WTC11 (cell line): ENCODE results near the gene SYT8. TPM values are rescaled to one million over a fixed set of nuclear protein-coding genes. Genes with fewer than 3 reads are reported as not detected.

Experiments used
- FOXJ3 ChIP-seq: sonication (generic); formaldehyde crosslinking; IDR thresholded peaks from 2 replicates; pipeline ENCODE4 v1.9.0; 2021; ENCODE audit warnings: missing genetic modification reagents, mild to moderate bottlenecking, borderline replicate concordance
- FOXK1 ChIP-seq: sonication (generic); formaldehyde crosslinking; IDR thresholded peaks from 2 replicates; pipeline ENCODE4 v1.8.0; 2022; ENCODE audit warnings: mild to moderate bottlenecking, moderate library complexity, missing genetic modification reagents
- GABPB1 ChIP-seq: sonication (generic); formaldehyde crosslinking; IDR thresholded peaks from 2 replicates; pipeline ENCODE4 v1.8.1; 2023; ENCODE audit warnings: mild to moderate bottlenecking, missing genetic modification reagents
- GRHL2 ChIP-seq: fragments of 250-450 bp; sonication (Bioruptor Pico); IDR thresholded peaks from 2 replicates; pipeline ENCODE4 v1.8.0; 2022; ENCODE audit warnings: mild to moderate bottlenecking, moderate library complexity; ENCODE audit not compliant: insufficient replicate concordance, severe bottlenecking
- MYBL2 ChIP-seq: sonication (generic); formaldehyde crosslinking; IDR thresholded peaks from 2 replicates; pipeline ENCODE4 v1.8.1; 2023; ENCODE audit warnings: mild to moderate bottlenecking, moderate library complexity, missing genetic modification reagents
- NFYB ChIP-seq: sonication (generic); formaldehyde crosslinking; conservative IDR thresholded peaks from 2 replicates; pipeline ENCODE4 v1.8.0; 2022; ENCODE audit warnings: low read depth, missing genetic modification reagents
- NR2C2 ChIP-seq: sonication (generic); formaldehyde crosslinking; IDR thresholded peaks from 2 replicates; pipeline ENCODE4 v1.8.0; 2022; ENCODE audit warnings: mild to moderate bottlenecking, missing genetic modification reagents
- RORB ChIP-seq: fragments of 250-450 bp; sonication (Bioruptor Pico); IDR thresholded peaks from 2 replicates; pipeline ENCODE4 v1.9.0; 2021; ENCODE audit warnings: mild to moderate bottlenecking
- SMAD3 ChIP-seq: sonication (generic); formaldehyde crosslinking; IDR thresholded peaks from 2 replicates; pipeline ENCODE4 v1.8.0; 2022; ENCODE audit warnings: missing genetic modification reagents, mild to moderate bottlenecking, borderline replicate concordance
- TCF7 ChIP-seq: sonication (generic); formaldehyde crosslinking; IDR thresholded peaks from 2 replicates; pipeline ENCODE4 v1.8.0; 2022; ENCODE audit warnings: mild to moderate bottlenecking, low read depth, missing genetic modification reagents, moderate library complexity
- ZNF219 ChIP-seq: sonication (generic); formaldehyde crosslinking; IDR thresholded peaks from 2 replicates; pipeline ENCODE4 v1.8.0; 2023; ENCODE audit warnings: missing genetic modification reagents, mild to moderate bottlenecking, borderline replicate concordance
- ZNF396 ChIP-seq: fragments of 250-450 bp; sonication (Bioruptor Pico); IDR thresholded peaks from 2 replicates; pipeline ENCODE4 v1.8.0; 2021; ENCODE audit warnings: mild to moderate bottlenecking, moderate library complexity, borderline replicate concordance
- total RNA-seq: library from RNA; stranded (reverse); gene quantifications from 3 replicates; pipeline ENCODE4 v1.2.3, GENCODE V29; 2021
- TF ChIP-seq, protein P1 (sequence below): sonication (generic); formaldehyde crosslinking; IDR thresholded peaks from 2 replicates; pipeline ENCODE4 v1.8.1; 2023; ENCODE audit warnings: mild to moderate bottlenecking, missing genetic modification reagents
- TF ChIP-seq, protein P2 (sequence below): sonication (generic); formaldehyde crosslinking; conservative IDR thresholded peaks from 2 replicates; pipeline ENCODE4 v1.8.1; 2022; ENCODE audit warnings: mild to moderate bottlenecking, missing genetic modification reagents
- TF ChIP-seq, protein P3 (sequence below): sonication (generic); formaldehyde crosslinking; IDR thresholded peaks from 2 replicates; pipeline ENCODE4 v1.8.0; 2022; ENCODE audit warnings: mild to moderate bottlenecking, missing genetic modification reagents
- TF ChIP-seq, protein P4 (sequence below): fragments of 250-450 bp; sonication (Bioruptor Pico); IDR thresholded peaks from 2 replicates; pipeline ENCODE4 v1.8.0; 2021; ENCODE audit warnings: mild to moderate bottlenecking
- TF ChIP-seq, protein P5 (sequence below): sonication (generic); formaldehyde crosslinking; IDR thresholded peaks from 2 replicates; pipeline ENCODE4 v1.8.0; 2023; ENCODE audit warnings: missing genetic modification reagents
- TF ChIP-seq, protein P6 (sequence below): sonication (generic); formaldehyde crosslinking; IDR thresholded peaks from 2 replicates; pipeline ENCODE4 v1.8.1; 2022; ENCODE audit warnings: mild to moderate bottlenecking, moderate library complexity, missing genetic modification reagents
- TF ChIP-seq, protein P7 (sequence below): sonication (generic); formaldehyde crosslinking; conservative IDR thresholded peaks from 2 replicates; pipeline ENCODE4 v1.8.1; 2023; ENCODE audit warnings: mild to moderate bottlenecking, low read depth, missing genetic modification reagents, moderate library complexity
- TF ChIP-seq, protein P8 (sequence below): sonication (generic); formaldehyde crosslinking; IDR thresholded peaks from 2 replicates; pipeline ENCODE4 v1.8.1; 2022; ENCODE audit warnings: low read depth, mild to moderate bottlenecking, moderate library complexity, missing genetic modification reagents, borderline replicate concordance
- TF ChIP-seq, protein P9 (sequence below): fragments of 250-450 bp; sonication (Bioruptor Pico); conservative IDR thresholded peaks from 2 replicates; pipeline ENCODE4 v1.9.0; 2021; ENCODE audit warnings: mild to moderate bottlenecking
- TF ChIP-seq, protein P10 (sequence below): sonication (generic); formaldehyde crosslinking; IDR thresholded peaks from 2 replicates; pipeline ENCODE4 v1.8.0; 2022; ENCODE audit warnings: mild to moderate bottlenecking, missing genetic modification reagents

Gene SYT8
- total RNA-seq, 1 experiment from 2014 or later: 0.37 TPM

DNA sequence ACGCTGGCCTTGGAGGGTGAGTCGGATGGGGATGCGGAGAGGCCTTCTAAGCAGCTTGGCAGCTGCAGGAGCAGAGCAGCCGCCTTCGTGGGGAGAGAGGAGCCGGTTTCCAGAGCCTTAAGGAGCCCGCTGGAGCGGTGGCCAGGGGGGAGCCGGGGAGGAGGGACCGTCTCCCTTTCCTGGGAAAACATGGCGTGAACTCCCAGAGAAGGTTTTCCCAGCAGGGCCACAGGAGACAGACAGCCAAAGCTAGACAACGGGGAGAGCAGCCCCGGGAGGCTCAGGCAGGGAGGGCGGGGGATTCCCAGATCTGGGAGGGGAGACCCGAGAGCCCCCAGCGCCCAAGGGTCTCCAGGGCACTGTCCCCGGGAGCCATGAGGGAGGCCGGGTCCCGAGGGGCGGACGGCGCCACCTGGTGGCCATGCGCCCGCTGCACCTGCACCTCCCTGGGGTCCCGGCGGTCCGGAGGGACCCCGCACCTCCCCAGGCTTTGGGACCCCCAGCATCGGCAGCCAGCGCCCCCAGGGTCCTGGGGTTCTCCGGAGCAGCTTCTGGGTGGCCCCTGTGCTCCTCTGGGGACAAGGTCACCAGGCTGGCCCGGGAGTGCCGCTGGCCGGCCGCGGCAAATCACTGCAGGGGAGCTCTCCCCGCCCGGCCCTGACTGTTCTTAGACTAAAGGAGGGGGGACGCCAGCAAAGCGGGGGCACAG lies 2.4 kb upstream of the SYT8 start (continued):
- no peak for TF ChIP-seq NR2C2
- TF ChIP-seq, protein P1, sequence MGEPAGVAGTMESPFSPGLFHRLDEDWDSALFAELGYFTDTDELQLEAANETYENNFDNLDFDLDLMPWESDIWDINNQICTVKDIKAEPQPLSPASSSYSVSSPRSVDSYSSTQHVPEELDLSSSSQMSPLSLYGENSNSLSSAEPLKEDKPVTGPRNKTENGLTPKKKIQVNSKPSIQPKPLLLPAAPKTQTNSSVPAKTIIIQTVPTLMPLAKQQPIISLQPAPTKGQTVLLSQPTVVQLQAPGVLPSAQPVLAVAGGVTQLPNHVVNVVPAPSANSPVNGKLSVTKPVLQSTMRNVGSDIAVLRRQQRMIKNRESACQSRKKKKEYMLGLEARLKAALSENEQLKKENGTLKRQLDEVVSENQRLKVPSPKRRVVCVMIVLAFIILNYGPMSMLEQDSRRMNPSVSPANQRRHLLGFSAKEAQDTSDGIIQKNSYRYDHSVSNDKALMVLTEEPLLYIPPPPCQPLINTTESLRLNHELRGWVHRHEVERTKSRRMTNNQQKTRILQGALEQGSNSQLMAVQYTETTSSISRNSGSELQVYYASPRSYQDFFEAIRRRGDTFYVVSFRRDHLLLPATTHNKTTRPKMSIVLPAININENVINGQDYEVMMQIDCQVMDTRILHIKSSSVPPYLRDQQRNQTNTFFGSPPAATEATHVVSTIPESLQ (CRISPR knock-in tag): no peak
- no peak for TF ChIP-seq ZNF396
- TF ChIP-seq, protein P2, sequence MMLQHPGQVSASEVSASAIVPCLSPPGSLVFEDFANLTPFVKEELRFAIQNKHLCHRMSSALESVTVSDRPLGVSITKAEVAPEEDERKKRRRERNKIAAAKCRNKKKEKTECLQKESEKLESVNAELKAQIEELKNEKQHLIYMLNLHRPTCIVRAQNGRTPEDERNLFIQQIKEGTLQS: no peak
- TF ChIP-seq, protein P3, sequence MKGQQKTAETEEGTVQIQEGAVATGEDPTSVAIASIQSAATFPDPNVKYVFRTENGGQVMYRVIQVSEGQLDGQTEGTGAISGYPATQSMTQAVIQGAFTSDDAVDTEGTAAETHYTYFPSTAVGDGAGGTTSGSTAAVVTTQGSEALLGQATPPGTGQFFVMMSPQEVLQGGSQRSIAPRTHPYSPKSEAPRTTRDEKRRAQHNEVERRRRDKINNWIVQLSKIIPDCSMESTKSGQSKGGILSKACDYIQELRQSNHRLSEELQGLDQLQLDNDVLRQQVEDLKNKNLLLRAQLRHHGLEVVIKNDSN (CRISPR knock-in tag): no peak
- TF ChIP-seq, protein P4, sequence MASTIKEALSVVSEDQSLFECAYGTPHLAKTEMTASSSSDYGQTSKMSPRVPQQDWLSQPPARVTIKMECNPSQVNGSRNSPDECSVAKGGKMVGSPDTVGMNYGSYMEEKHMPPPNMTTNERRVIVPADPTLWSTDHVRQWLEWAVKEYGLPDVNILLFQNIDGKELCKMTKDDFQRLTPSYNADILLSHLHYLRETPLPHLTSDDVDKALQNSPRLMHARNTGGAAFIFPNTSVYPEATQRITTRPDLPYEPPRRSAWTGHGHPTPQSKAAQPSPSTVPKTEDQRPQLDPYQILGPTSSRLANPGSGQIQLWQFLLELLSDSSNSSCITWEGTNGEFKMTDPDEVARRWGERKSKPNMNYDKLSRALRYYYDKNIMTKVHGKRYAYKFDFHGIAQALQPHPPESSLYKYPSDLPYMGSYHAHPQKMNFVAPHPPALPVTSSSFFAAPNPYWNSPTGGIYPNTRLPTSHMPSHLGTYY (CRISPR knock-in tag): no peak
- TF ChIP-seq, protein P5, sequence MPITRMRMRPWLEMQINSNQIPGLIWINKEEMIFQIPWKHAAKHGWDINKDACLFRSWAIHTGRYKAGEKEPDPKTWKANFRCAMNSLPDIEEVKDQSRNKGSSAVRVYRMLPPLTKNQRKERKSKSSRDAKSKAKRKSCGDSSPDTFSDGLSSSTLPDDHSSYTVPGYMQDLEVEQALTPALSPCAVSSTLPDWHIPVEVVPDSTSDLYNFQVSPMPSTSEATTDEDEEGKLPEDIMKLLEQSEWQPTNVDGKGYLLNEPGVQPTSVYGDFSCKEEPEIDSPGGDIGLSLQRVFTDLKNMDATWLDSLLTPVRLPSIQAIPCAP: no peak
- TF ChIP-seq, protein P6, sequence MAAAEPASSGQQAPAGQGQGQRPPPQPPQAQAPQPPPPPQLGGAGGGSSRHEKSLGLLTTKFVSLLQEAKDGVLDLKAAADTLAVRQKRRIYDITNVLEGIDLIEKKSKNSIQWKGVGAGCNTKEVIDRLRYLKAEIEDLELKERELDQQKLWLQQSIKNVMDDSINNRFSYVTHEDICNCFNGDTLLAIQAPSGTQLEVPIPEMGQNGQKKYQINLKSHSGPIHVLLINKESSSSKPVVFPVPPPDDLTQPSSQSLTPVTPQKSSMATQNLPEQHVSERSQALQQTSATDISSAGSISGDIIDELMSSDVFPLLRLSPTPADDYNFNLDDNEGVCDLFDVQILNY (CRISPR knock-in tag): no peak
- TF ChIP-seq, protein P7, sequence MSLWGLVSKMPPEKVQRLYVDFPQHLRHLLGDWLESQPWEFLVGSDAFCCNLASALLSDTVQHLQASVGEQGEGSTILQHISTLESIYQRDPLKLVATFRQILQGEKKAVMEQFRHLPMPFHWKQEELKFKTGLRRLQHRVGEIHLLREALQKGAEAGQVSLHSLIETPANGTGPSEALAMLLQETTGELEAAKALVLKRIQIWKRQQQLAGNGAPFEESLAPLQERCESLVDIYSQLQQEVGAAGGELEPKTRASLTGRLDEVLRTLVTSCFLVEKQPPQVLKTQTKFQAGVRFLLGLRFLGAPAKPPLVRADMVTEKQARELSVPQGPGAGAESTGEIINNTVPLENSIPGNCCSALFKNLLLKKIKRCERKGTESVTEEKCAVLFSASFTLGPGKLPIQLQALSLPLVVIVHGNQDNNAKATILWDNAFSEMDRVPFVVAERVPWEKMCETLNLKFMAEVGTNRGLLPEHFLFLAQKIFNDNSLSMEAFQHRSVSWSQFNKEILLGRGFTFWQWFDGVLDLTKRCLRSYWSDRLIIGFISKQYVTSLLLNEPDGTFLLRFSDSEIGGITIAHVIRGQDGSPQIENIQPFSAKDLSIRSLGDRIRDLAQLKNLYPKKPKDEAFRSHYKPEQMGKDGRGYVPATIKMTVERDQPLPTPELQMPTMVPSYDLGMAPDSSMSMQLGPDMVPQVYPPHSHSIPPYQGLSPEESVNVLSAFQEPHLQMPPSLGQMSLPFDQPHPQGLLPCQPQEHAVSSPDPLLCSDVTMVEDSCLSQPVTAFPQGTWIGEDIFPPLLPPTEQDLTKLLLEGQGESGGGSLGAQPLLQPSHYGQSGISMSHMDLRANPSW (CRISPR knock-in tag): no peak
- TF ChIP-seq GRHL2 (CRISPR knock-in tag): no peak
- TF ChIP-seq, protein P8, sequence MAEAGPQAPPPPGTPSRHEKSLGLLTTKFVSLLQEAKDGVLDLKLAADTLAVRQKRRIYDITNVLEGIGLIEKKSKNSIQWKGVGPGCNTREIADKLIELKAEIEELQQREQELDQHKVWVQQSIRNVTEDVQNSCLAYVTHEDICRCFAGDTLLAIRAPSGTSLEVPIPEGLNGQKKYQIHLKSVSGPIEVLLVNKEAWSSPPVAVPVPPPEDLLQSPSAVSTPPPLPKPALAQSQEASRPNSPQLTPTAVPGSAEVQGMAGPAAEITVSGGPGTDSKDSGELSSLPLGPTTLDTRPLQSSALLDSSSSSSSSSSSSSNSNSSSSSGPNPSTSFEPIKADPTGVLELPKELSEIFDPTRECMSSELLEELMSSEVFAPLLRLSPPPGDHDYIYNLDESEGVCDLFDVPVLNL (CRISPR knock-in tag): no peak
- no peak for TF ChIP-seq ZNF219 (CRISPR knock-in tag)
- TF ChIP-seq RORB (CRISPR knock-in tag): no peak
- TF ChIP-seq, protein P9, sequence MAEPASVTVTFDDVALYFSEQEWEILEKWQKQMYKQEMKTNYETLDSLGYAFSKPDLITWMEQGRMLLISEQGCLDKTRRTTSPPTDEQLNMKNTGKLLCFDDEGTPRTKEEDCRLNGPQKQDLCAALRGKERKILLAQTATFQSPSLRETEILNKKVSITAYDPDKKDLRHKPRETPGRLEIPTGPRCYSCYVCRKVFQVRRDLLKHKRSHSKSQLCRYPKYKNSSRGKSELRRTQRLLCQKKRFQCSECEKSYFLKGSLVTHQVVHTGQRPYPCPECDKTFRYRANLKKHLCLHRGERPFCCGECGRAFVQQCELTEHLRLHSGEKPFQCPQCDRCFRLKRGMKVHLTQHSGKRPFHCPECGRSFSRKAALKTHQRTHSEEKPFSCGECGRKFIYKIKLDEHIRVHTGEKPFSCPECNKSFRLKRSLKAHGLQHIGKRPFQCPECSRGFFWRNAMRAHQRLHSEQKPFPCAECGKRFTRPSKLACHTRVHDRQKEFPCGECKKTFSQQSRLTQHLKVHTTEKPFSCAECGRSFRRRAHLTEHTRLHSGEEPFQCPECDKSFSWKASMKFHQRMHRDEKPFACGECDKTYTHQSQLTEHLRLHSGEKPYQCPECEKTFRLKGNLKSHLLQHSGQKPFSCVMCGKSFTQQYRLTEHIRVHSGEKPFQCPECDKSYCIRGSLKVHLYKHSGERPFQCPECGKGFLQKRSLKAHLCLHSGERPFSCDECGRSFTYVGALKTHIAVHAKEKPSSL (CRISPR knock-in tag): no peak
- no peak for TF ChIP-seq MYBL2
- no peak for TF ChIP-seq FOXJ3 (CRISPR knock-in tag)
- no peak for TF ChIP-seq SMAD3 (CRISPR knock-in tag)
- no peak for TF ChIP-seq TCF7 (CRISPR knock-in tag)
- TF ChIP-seq, protein P10, sequence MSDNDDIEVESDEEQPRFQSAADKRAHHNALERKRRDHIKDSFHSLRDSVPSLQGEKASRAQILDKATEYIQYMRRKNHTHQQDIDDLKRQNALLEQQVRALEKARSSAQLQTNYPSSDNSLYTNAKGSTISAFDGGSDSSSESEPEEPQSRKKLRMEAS: no peak
- no peak for TF ChIP-seq GABPB1 (CRISPR knock-in tag)
- no peak for TF ChIP-seq FOXK1 (CRISPR knock-in tag)
- TF ChIP-seq NFYB: no peak
